Caco-2 (cell line): ENCODE data around the gene LRMDA. TPM values are rescaled to one million over a fixed set of nuclear protein-coding genes. Genes with fewer than 3 reads are reported as not detected.

Experiments used
- BruUV-seq: library from RNA; stranded (reverse); fragments of 400-500 nt; replicated peaks from 2 replicates; lab custom pipeline; 2021; lab: Mats Ljungman, UMichigan
- CTCF ChIA-PET: fragments of 300-600 bp; sonication (Branson Sonifier 250); formaldehyde crosslinking; loops from one replicate; lab custom pipeline; 2022; ENCODE audit warnings: antibody characterized with exemption; lab: Charles Lee
- POLR2A ChIA-PET: fragments of 300-600 bp; sonication (Branson Sonifier 250); formaldehyde crosslinking; loops from one replicate; lab custom pipeline; 2022; ENCODE audit warnings: antibody characterized with exemption; lab: Charles Lee
- DNase-seq, 2 experiments: peaks; one replicate each; pipeline versions ENCODE4 v3.0.0 to v3.0.0-alpha.2; 2020 to 2022
- H3K27me3 ChIP-seq: replicated peaks from 2 replicates; pipeline ENCODE4 v1.6.0; 2011; ENCODE audit warnings: low read length; ENCODE audit not compliant: control insufficient read depth, insufficient read depth
- H3K36me3 ChIP-seq: 2 replicates; pipeline ENCODE4 v1.5.1; 2011; ENCODE audit warnings: low read length; ENCODE audit not compliant: control insufficient read depth, insufficient read depth
- H3K4me1 ChIP-seq: fragments of 250-450 bp; sonication (Bioruptor Pico); 2 replicates; pipeline ENCODE4 v1.5.1; 2020; ENCODE audit warnings: mild to moderate bottlenecking
- H3K4me3 ChIP-seq: 2 replicates; pipeline ENCODE4 v1.5.1; 2011; ENCODE audit warnings: low read depth, mild to moderate bottlenecking, control low read depth, low read length
- H3K9me3 ChIP-seq: fragments of 250-450 bp; sonication (Bioruptor Pico); 2 replicates; pipeline ENCODE4 v1.5.1; 2020; ENCODE audit warnings: mild to moderate bottlenecking, moderate library complexity
- H3K27ac Mint-ChIP-seq: one replicate; pipeline ENCODE4 v1.8.0; 2022; ENCODE audit warnings: mixed read lengths; ENCODE audit not compliant: unreplicated experiment
- H3K27me3 Mint-ChIP-seq: one replicate; pipeline ENCODE4 v1.8.0; 2022; ENCODE audit warnings: mixed read lengths; ENCODE audit not compliant: insufficient read depth, unreplicated experiment
- H3K36me3 Mint-ChIP-seq: one replicate; pipeline ENCODE4 v1.8.0; 2022; ENCODE audit warnings: mild to moderate bottlenecking, mixed read lengths; ENCODE audit not compliant: insufficient read depth, unreplicated experiment
- H3K4me1 Mint-ChIP-seq: one replicate; pipeline ENCODE4 v1.8.0; 2022; ENCODE audit warnings: low read depth, mixed read lengths; ENCODE audit not compliant: unreplicated experiment
- H3K4me3 Mint-ChIP-seq: one replicate; pipeline ENCODE4 v1.8.0; 2022; ENCODE audit warnings: mild to moderate bottlenecking, moderate library complexity, mixed read lengths; ENCODE audit not compliant: unreplicated experiment
- H3K9me3 Mint-ChIP-seq: one replicate; pipeline ENCODE4 v1.8.0; 2022; ENCODE audit warnings: mixed read lengths; ENCODE audit not compliant: unreplicated experiment
- intact Hi-C: fragments of 100-400 bp; cut with micrococcal nuclease; formaldehyde crosslinking; loops from one replicate; pipeline ENCODE4 v1.10.0; 2022; ENCODE audit not compliant: unreplicated experiment
- total RNA-seq: library from RNA; stranded (reverse); gene quantifications from 2 replicates; pipeline ENCODE4 v1.2.3, GENCODE V29; 2022
- TF ChIP-seq, protein P1 (sequence below), 2 experiments: fragments of 200-600 bp in 1 of 2; IDR thresholded peaks; 1 replicate in 1 of 2; 2 replicates in 1 of 2; pipeline versions ENCODE4 v1.5.1 to v1.8.0; 2011 to 2022; ENCODE audit warnings: antibody characterized with exemption in 1 of 2, control low read depth in 1 of 2, inconsistent platforms in 1 of 2, low read depth in 1 of 2, low read length in 1 of 2, mild to moderate bottlenecking in 1 of 2, moderate library complexity in 1 of 2; ENCODE audit not compliant: insufficient read depth in 1 of 2, severe bottlenecking in 1 of 2, unreplicated experiment in 1 of 2

The LRMDA gene
- total RNA-seq, 1 experiment from 2014 or later = 18.5 TPM

DNA sequence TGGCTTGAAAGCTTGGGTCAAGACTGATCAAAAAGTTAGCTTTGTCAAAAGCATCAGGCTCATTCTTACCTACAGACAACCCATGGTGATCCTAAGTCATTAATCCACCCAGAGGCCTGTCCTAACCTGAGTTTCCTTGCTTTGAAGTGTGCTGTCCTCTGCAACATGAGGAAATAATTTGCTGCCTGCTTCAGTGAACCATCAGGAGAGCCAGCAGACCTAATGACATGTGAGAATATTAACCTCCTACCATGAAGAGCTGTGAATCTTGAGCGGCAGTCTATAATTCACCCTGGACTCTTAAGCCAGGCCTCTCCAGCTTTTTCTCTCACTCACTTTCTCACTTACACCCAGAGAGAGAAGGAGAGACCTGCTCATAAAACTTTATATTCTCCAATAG is 590.0 kb downstream of the LRMDA start:
- Histone ChIP-seq H3K4me1 (no peaks in the 10 kb centered on the region), H3K27me3 (no peaks in the 10 kb centered on the region), H3K4me3 (no peak overlapping the region), H3K9me3 (no peaks in the 10 kb centered on the region), H3K36me3 (no peaks in the 10 kb centered on the region)
- POLR2A ChIA-PET = no interaction called here
- no peaks in the 10 kb centered on the region for H3K9me3 Mint-ChIP-seq
- no peak overlapping the region for H3K4me3 Mint-ChIP-seq
- intact Hi-C loops = no loop called here
- H3K27me3 Mint-ChIP-seq = no peaks in the 10 kb centered on the region
- BruUV-seq = no TSS peak
- TF ChIP-seq, protein P1, sequence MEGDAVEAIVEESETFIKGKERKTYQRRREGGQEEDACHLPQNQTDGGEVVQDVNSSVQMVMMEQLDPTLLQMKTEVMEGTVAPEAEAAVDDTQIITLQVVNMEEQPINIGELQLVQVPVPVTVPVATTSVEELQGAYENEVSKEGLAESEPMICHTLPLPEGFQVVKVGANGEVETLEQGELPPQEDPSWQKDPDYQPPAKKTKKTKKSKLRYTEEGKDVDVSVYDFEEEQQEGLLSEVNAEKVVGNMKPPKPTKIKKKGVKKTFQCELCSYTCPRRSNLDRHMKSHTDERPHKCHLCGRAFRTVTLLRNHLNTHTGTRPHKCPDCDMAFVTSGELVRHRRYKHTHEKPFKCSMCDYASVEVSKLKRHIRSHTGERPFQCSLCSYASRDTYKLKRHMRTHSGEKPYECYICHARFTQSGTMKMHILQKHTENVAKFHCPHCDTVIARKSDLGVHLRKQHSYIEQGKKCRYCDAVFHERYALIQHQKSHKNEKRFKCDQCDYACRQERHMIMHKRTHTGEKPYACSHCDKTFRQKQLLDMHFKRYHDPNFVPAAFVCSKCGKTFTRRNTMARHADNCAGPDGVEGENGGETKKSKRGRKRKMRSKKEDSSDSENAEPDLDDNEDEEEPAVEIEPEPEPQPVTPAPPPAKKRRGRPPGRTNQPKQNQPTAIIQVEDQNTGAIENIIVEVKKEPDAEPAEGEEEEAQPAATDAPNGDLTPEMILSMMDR (IDR thresholded peaks at IDR 0.05; ENCODE audit: insufficient read depth in 1 of 2, low read depth in 1 of 2, low read length in 1 of 2, severe bottlenecking in 1 of 2, unreplicated experiment in 1 of 2) = no peak
- no peaks in the 10 kb centered on the region for H3K4me1 Mint-ChIP-seq
- DNase-seq = no peak
- CTCF ChIA-PET = no interaction called here
- H3K27ac Mint-ChIP-seq = no peak overlapping the region
- H3K36me3 Mint-ChIP-seq = no peaks in the 10 kb centered on the region

DNA sequence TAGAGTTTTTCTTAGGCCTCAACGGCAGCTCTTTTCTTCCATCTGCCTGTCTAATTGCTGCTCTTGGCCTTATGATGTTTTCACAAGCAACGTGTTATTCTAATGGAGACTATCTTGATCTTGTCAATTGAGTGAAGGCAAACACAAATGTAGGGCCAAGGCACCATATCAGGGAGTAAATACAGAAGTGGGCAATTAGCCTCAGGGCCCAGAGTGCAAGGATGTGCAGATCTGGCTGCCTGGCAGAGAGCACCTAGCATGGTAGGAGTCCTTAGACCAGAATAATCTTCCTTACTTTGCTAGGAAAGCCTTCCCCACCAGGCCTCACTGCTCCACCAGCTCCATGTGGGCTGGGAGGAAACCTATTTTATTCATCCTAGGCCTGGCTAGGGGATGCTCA is 590.9 kb downstream of the LRMDA start:
- H3K36me3 Mint-ChIP-seq = no peaks in the 10 kb centered on the region
- H3K27me3 Mint-ChIP-seq = no peaks in the 10 kb centered on the region
- CTCF ChIA-PET = no interaction called here

DNA sequence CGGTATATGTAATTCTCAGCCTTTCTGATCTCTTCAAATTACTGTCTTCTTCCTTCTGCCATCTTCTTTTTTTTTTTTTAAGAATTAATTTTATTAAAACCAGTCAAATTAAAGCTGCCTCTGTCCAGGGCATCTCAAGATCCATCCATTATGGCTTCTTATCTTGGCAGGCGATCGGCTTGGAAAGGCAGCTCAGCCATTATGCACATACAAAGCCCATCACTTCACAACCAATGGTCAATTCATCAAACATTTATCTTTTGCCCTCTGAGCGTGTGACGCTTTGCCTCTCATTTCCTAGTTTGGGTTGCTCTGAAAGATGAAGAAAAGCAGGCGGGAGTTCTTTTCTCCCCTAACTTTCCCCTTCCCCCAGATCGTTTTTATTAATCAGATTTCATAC is 591.6 kb downstream of the LRMDA start:
- Mint-ChIP-seq H3K27ac (no peak overlapping the region), H3K4me3 (no peak overlapping the region), H3K36me3 (no peaks in the 10 kb centered on the region), H3K27me3 (no peaks in the 10 kb centered on the region), H3K4me1 (no peaks in the 10 kb centered on the region), H3K9me3 (no peaks in the 10 kb centered on the region)
- CTCF ChIA-PET = no interaction called here
- POLR2A ChIA-PET = no interaction called here
- intact Hi-C loops = no loop called here
- no peaks in the 10 kb centered on the region for H3K4me1 ChIP-seq
- no peak overlapping the region for H3K4me3 ChIP-seq
- DNase-seq = no peak
- TF ChIP-seq, protein P1 (IDR thresholded peaks at IDR 0.05; ENCODE audit: insufficient read depth in 1 of 2, low read depth in 1 of 2, low read length in 1 of 2, severe bottlenecking in 1 of 2, unreplicated experiment in 1 of 2) = no peak
- no peaks in the 10 kb centered on the region for H3K27me3 ChIP-seq
- no peaks in the 10 kb centered on the region for H3K36me3 ChIP-seq
- no TSS peak for BruUV-seq
- H3K9me3 ChIP-seq = no peaks in the 10 kb centered on the region

More for the DNA sequence above, 590.9 kb downstream of the LRMDA start:
- Mint-ChIP-seq H3K9me3 (no peaks in the 10 kb centered on the region), H3K27ac (no peak overlapping the region), H3K4me1 (no peaks in the 10 kb centered on the region), H3K4me3 (no peak overlapping the region)
- intact Hi-C loops = no loop called here
- DNase-seq = no peak
- no peaks in the 10 kb centered on the region for H3K27me3 ChIP-seq
- POLR2A ChIA-PET = no interaction called here
- H3K9me3 ChIP-seq = no peaks in the 10 kb centered on the region
- BruUV-seq = no TSS peak
- H3K36me3 ChIP-seq = no peaks in the 10 kb centered on the region
- no peaks in the 10 kb centered on the region for H3K4me1 ChIP-seq
- no peak overlapping the region for H3K4me3 ChIP-seq
- TF ChIP-seq, protein P1 (IDR thresholded peaks at IDR 0.05; ENCODE audit: insufficient read depth in 1 of 2, low read depth in 1 of 2, low read length in 1 of 2, severe bottlenecking in 1 of 2, unreplicated experiment in 1 of 2) = no peak
